ENCODE results near the gene PEAK1.

Gene PEAK1

GRCh38 chr15:77356305-77356704 is 63.6 kb downstream of the PEAK1 start:
- no peak for DNase-seq

- DNase-seq: no peak
These were observed 64.6 kb downstream of the PEAK1 start for GRCh38 chr15:77355321-77355720.

DNA sequence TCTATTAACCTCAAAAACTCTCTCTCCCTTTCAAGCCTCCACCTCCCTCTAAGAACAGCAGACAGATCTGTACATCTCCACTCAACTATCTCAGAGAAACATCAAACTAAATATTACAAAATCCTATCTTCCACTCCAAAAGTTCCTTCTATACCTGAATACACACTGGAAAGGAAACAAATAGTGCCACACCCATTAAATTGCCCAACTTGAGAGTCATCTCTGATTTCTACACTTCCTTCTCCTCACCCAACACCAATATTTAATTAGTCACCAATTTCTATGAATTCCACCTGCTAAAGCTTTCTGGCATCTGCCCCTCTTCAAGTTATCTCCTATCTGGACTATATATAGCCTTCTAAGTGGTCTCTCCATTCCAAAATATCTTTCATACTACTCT is 65.8 kb downstream of the PEAK1 start:
- DNase-seq: no peak

- no peak for DNase-seq
These were observed 67.0 kb downstream of the PEAK1 start for GRCh38 chr15:77352887-77353286.

GRCh38 chr15:77350792-77351191 is 69.1 kb downstream of the PEAK1 start:
- DNase-seq: no peak

GRCh38 chr15:77349666-77350065 is 70.2 kb downstream of the PEAK1 start:
- DNase-seq: no peak

- no peak for DNase-seq
These were observed 71.4 kb downstream of the PEAK1 start for GRCh38 chr15:77348511-77348910.

DNA sequence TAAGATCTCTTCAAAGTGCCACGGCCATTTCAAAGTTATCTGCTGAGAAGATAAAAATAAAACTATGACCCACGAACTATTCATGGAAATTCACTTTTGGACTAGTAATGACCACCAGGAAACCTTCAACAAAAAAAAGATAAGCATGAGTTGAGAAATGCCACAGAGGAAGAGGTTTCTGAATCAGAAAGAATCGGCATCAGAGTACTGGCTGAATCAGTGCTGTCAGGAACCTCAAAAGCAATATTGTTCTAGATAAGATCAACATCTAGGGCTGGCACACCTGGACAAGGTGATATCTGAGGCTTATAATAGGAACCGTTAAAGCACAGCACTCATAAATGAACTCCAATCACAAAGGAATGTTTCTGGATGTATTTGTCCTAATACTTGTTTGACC is 72.7 kb downstream of the PEAK1 start:
- no peak for DNase-seq

DNA sequence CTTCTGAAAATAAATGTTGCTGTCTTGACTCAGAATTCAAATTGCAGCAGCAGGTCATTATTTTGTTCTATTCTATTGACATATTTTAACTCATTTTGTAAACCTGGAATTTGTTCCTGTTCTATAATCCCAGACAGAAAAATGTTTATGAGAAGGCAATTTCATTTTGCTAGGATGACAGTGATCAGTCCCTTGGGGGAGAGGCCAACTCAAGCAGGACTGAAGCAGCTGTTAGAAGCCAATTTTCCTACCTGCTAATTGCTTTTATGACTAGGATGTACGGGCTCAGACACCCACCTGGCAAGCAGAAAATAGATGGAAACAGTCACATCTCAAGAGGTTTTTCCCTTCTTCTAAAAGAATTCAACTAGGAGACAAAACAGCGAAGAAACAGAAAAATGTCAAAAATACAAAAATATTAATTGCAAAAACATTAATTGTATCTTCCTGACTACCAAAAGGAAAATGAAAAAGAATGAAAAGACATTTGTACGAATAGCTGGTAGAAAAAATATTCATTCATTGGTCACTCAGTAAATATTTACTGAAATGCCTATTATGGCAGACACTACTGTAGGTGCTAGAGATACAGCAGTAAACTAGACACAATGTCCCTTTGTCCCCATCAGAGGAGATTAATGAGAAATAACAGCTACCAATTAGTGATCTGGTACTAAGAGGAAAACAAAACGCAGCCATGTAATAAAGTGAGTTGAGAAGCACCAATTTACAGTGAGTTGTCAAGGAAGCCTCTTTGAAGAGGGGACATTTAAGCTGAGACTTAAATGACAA is 73.5 kb downstream of the PEAK1 start:
- no peak for DNase-seq

DNA sequence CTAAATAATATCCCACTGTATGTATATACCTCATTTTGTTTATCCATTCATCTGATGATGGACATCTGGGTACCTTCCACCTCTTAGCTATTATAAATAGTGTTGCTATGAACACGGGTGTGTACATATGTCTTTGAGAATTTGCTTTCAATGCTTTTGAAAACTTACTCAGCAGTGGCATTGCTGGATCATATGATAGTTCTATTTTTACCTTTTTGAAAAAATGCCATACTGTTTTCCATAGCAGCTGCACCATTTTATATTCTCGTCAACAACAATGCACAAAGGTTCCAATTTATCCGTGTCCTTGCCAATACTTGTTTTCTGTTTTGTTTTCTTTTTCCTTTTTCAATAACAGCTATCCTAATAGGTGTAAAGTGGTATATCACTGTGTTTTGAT is 77.1 kb downstream of the PEAK1 start:
- DNase-seq: no peak

GRCh38 chr15:77340245-77340644 is 79.7 kb downstream of the PEAK1 start:
- no peak for DNase-seq

DNA sequence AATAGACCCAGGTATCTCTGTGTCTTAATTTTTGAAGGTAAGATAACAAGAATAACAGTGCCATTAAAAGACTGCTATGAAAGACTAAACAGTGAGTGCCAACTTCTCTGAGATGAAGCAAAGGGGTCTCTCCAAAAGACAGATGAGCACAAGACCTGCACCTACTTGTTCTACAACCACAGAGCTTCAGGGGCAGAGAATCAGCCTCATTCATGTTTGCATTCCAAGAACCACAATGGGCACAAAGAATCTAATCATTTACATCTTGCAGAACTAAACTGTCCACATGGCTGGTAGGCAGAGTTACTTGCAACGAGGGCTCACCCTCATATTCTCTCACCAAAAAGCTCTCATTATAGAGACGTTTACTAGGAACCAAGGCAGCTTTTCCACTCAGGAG is 83.9 kb downstream of the PEAK1 start:
- DNase-seq: no peak

DNA sequence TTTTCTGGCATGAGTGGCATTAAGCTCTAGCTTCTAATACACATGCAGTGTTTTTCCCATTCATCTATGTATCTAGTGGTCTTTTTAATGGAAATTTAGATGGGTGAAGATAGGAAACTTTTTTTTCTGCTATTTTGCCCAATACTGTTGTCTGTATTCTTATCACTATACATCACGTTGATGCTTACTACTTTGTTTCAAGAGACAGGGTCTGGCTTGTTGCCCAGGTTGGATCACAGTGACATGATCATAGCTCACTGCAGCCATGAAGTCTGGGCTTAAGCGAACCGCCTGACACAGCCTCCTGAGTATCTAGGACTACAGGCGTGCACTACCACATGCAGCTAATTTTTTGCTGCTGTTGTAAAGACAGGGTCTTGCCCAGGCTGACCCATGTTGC is 84.6 kb downstream of the PEAK1 start:
- no peak for DNase-seq

DNA sequence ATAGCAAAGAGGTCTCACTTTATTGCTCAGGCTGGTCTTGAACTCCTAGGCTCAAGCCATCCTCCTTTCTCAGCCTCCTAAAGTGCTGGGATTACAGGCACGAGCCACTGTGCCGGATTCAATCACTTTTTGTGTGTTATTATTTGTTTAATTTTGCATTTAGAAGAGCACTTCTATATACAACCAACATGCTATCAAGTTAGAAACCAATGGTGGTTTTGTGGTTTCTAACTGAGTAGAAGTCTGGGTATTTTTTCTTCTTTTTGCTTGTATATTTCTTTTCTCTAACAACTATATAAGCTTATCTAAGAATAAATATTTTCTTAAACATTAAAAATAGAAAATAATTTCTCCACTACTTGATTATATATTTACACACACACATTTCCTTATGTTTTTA is 86.7 kb downstream of the PEAK1 start:
- DNase-seq: no peak

DNA sequence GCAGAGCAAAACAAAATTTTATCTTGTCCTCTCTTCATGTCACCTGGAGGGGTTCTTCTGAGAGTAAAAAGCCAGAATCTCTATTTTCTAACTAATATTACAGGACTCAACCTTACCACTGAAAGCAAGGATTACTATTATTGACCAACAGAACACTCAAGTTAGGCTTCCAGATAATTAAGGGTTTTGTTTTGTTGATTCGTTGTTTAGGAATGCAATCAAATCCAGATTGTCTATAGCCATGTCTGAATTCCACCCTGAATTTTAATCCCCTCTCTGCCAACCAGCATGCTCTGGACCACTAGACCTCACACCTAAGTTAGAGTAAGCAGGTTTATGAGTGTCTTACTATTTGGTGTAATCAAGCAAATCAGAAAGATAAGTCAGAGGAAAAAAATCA is 90.7 kb downstream of the PEAK1 start:
- no peak for DNase-seq

DNA sequence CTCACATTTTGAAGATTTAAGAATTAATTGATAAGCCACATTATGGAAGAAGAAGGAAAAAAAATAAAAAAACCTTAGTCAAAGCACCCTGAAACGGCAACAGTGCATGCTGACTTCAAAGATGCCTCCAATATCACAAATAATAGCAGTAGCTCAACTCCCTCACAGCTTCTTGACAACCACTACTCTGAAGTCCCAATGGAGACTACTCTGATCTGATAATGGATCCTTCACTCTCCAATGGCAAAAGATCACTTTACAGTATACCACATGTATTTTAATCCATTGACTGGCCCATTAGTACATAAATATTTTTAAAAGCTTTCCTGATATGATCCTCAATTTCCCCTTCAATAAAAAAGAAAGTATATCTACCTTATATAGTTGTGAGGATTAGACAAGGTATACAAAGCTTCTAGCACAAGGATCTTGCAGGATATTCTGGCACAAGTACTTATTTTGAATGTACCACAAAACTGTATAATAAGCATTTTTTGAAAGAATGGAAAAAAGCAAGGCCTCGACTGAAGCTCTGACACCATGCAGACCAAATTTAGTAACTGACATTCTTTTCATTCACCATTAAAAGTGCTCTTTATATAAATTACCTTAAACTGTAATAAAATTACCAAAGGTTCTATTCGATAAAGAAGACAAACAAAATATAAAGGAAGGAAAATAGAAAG is 91.9 kb downstream of the PEAK1 start:
- no peak for DNase-seq

DNA sequence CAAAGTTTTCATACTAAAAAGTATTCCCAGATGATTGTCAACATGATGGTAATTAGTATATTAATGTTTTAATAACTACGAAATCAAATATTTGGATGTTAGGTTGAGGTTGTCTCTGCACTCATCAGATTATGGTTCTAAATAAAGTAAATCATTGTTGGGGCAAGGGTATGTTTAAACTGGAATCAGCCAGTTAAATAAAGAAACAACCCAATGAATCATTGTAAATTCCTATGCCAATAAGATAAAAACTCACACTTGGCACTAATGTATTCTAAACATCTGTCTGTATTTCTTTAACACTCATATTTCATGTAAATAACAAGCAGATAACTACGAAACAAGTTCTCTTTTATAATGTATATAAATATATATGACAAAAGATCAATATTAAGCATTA is 92.7 kb downstream of the PEAK1 start:
- DNase-seq: no peak

DNA sequence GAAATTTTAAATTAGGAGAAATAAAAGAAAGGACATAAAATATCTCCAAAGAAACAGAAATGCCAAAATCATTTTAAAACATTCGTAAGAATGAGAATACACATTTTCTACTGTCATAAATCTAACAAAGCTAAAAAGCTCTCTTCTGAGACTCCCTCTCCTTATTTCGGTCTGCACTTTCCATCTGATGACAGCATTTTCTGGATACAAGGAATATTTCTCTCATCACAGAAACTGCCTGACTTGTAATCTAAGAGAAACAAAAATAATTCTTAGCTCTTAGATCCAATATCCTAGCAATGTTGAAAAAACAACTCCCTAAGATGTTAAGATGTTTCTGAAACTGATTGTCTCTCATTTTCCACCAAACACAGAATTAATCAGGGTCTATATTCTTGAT is 93.5 kb downstream of the PEAK1 start:
- no peak for DNase-seq

DNA sequence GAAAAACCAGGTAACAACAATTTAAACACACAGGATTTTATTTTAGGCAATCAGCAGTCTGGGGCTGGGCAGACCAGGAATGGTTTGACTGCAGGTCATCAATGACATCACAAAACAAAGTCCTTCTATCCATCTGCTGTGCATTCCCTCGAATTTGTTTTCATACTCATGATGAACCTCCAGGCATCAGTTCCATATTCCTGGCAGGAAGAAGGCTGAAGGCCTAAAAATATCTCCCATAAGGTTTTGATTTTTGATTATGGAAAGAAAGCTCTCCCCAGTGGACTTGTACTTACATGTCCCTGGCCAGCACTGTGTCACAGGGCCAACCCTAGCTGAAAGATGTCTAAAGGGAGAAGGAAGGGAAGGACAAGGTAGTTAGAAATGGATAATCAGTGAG is 107.4 kb downstream of the PEAK1 start:
- DNase-seq: no peak

DNA sequence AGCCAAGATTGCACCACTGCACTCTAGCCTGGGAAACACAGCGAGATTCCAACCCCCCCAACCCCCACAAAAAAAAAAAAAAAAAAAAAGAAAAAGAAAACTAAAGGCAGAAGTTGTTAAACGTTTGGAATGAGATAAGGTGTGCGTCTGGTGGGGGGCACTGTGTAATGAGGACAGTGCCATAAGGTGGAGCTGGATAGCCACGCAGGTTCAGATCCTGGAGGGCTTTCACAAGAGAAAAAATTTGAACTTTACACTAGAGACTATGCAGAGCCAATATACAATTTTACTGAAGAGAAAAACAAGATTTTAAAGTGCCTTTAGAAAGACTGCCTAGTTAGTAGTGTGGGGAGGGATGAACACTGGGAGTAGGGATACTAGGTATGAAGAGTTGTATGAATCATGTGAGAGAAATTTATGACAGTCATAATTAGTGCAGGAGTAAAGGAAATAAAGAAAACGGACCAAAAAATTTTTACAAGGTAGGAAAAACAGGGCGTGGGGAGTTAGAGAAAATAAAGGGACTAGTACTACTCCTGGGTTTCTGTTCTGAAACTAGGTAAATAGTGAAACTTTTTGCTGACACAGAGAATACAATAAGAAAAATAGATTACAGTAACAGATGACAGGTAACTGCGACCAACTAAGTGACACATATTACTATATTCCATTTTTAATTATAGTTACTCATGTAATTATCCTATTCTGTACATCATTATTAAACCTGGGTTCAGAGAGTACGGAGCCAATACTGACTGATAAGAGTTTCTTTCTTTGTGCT is 108.1 kb downstream of the PEAK1 start:
- DNase-seq: no peak

DNA sequence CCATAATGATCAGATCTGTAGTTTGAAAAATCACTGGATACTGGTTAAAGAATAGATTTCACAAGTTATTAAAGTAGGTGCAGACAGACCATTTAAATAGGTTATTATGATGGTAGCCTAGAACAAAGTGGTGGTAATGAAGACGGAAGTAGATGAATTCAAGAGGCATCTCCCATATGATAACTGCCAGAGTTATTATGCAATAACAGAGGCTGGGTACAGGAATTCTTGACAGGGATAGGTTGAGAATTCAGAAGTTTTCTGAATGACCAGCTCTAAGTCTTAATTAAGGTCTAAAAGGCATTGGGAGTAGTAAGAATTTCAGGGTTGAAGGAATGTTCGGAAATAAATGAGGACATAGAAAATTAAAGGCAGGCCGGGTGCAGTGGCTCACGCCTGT is 108.9 kb downstream of the PEAK1 start:
- no peak for DNase-seq

- DNase-seq: no peak
These were observed 110.5 kb downstream of the PEAK1 start for GRCh38 chr15:77309392-77309791.

DNA sequence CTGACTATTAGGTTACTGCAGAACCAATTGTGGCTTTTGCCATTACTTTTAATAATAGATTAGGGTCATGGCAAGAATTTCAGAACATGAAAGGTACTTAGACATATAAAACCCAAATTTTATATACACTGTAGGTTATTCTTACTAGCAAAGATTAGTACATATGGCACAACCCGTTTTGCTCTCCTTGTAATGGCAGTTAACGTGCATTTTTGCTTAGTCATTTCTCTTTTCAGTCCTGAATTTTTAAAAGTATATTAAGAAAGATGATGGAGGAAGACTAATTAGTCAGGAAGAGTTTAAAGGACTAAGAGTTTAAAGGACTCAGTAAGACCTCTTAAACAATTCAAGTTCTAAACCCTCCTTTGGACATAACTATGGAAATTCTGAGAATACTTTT is 114.0 kb downstream of the PEAK1 start:
- no peak for DNase-seq

GRCh38 chr15:77296773-77297337 is 123.0 kb downstream of the PEAK1 start:
- DNase-seq: no peak

Measured in 8988T (cell line).